ENCODE data around the gene NXF2B.
"Not testable (repeated sequence)": the region's sequence is repeated elsewhere in the genome, so short reads cannot be mapped to it uniquely, and the experiment has no call there.

- not testable (repeated sequence) for TF ChIP-seq CTCF (IDR thresholded peaks at IDR 0.05); ZFX (IDR thresholded peaks at IDR 0.05; ENCODE audit: borderline replicate concordance)
Measured at GRCh38 chrX:102414493-102414892, 25.3 kb downstream of the NXF2B start.
